Right renal pelvis (tissue), 4 donors: Measurements from ENCODE around the gene PPP2R2C. TPM values are rescaled to one million over a fixed set of nuclear protein-coding genes. Genes with fewer than 3 reads are reported as not detected.

ENCODE experiments used
- DNase-seq, 4 donors: peaks; one replicate each; pipeline ENCODE4 v3.0.0-alpha.2; 2013; ENCODE audit warnings: low read depth in 4 of 4, low spot score in 3 of 4, missing footprints in 1 of 4
- polyA plus RNA-seq, 4 donors: library from polyadenylated mRNA; unstranded; fragments of 120-200 nt; gene quantifications; one replicate each; pipeline ENCODE4 v1.2.1, GENCODE V29; 2013; ENCODE audit not compliant: insufficient read length in 4 of 4

PPP2R2C gene
- polyA plus RNA-seq, 4 donors, result 0.30 to 0.71 (median 0.37) TPM

DNA sequence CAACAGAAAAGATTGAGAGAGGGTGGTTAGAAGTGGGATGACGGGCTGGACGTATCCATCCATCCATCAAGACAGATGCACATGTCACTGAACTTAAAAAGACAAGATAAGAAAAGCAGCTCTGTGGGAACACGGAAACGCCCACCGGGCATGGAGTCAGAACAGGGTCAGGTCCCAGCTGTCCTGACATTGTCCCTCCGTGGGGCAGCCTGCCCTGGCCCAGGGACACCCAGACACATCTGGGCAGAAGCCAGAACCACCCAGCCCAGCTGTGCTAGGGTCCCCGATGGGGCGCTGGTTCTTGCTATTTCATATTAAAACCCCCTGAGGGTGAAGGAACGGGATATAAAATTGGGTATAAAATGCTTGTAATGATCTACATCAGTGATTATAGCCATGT, 88.5 kb downstream of the PPP2R2C start:
- DNase-seq, result no peak

DNA sequence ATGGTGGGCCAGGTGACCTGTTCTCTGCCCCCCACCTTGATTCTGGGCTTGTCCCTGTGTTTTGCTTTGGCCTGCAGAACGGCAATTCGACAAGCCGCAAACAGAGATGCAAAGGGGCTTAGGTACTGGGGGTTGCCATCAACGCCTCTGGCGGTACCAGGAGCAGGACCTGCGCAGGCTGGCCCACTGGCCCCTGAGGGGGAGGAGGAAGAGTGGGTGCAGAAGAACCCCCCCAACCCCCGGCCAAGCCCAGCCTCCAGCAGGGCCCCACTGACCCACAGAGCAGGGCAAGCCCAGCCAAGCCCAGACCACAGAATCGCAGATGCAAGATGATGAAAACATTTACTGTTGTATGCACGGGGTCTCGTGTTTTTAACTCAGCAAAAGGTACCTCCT, 89.4 kb downstream of the PPP2R2C start:
- no peak for DNase-seq

DNA sequence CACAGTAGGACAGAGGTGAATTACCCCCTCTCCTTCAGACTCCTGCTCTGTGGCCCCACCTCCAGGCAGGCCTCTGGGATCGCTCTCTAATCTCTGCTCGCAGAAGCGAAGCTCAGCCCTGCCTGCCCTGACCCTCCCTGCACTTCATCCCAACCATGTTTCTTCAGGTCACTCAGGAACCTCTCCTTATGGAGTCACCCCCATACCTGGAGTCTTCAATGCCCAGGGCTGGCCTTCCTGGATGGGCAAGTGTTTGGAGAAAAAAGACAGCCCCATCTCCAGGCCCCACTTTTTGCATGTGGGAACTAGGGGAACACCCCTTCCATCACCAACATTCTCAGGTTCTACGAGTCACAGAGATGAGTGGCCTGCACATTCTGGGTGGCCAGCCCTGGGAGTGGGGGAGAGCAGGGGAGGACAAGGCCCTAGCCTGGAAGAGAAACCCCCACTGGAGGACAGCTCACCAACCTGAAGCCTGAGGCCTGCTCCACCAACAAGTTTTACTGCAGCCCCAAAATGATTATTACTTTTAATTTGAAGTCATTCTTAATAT, 90.8 kb downstream of the PPP2R2C start:
- no peak for DNase-seq

DNA sequence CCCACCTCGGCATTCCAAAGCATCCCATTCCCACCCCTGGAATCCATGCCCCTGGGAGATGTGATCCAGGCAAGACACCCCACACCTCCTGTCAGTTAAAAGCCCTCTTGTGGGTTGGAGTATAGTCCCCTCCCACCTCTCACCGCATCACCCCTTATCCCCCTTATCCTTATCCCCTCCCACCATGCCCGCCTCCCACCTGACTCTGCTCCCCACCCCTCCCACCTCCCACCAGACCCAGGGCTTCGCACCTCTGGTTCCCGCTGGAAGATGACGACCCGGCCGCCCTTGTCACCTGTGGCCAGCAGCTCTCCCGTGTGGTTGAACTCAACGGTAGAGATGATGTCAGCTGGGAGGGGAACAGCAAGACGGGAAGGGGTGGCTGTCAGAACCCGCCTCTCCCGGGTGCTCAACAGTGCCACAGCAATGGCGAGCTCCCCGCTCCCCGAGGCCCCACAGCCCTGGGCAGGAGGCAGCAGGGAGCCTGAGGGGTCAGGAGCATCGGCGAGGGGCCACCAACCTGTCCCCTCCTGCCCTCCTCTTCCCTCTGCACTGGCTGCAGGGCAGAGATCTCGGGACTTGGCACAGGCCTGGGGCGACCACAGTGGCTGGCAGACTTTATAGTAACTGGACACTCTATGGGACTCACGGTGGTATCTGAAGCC, 91.5 kb downstream of the PPP2R2C start:
- DNase-seq, result no peak

DNA sequence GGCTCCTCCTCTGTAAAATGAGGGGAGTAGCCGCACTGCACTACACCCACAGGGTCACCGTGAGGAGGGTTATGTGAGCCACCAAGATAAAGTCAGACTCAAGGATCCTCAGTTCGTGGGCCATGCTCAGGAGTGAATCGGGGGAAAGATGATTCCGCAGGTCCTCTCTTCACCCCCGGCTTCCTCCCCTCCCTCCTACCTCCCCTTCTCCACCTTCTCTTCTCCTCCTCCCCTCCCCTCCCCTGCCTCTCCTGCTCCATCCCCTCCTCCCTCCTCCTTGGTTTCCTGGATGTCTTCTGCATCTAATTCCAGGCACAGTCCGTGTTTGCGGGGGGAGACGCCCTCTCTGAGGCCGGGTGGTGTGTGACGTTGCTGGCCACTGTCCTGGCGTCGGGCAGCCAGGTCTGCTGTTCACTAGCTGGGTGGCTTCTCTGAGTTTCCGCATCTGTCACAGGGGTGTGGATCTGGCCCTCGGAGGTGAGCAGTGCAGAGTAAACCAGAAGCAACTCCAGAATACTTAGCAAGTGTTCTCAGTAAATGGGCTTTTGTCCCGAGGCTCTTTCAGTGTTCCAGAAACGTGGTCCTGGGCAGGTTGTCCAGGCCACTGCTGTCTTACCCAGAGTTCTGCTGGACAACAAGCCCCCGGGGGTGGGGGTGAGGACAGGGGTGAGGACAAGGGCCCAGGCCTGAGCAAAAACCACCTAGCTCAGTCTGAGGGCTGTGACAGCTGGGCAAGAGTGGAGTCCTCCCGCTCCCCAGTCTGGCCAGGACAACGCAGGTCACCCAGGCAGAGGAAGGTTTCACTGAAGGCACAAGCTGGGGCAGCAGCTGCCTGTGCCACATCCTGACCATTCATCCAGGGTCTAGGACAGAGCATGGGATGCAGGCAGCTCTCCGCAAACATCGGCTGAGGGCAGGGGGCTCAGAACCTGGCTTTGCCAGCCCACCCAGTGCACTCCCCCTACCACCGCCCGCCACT, 92.4 kb downstream of the PPP2R2C start:
- no peak for DNase-seq

DNA sequence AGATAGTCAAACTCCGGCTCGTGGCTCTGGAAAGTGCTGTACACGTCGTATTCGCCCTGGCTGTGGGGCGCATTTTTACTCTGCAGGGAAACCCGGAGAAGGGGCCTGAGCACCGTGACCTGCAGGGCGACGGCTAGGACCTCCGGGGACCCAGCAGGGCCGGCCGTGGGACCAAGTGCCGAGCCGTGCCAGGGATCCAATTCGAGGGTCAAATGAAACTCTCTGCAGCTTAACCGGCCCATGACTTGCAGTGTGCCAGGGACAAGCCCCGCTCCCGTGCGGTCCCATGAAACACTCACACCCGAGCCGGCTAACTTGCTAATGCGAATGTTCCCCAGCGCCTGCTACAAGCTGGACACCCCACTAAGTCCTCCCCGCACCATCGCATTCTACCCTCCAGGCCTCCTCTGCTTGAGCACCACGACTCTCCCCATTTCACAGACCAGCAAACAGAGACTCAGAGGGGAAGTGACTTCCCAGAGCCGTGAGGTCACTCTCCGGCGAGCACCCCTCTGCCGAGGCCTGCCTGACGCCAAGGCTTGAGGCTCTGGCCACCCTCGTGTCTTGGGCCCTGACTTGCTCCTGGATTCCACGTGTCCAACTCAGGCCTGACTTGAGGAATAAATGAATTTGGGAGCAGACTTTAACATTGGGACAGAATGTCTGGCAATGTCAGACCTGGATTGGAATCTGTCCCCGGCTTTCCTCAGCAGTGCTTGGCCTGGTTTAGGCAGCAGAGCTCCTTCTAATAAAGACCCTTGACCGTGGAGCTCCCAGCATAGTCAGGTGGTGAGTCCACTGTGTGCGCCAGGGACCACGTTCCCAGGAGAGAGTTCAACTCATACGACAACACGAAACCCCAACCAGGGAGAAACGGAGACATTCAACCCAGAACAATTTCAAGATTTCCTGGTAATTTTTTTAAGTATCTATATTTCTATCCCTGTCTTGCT, 93.6 kb downstream of the PPP2R2C start:
- DNase-seq, result no peak

DNA sequence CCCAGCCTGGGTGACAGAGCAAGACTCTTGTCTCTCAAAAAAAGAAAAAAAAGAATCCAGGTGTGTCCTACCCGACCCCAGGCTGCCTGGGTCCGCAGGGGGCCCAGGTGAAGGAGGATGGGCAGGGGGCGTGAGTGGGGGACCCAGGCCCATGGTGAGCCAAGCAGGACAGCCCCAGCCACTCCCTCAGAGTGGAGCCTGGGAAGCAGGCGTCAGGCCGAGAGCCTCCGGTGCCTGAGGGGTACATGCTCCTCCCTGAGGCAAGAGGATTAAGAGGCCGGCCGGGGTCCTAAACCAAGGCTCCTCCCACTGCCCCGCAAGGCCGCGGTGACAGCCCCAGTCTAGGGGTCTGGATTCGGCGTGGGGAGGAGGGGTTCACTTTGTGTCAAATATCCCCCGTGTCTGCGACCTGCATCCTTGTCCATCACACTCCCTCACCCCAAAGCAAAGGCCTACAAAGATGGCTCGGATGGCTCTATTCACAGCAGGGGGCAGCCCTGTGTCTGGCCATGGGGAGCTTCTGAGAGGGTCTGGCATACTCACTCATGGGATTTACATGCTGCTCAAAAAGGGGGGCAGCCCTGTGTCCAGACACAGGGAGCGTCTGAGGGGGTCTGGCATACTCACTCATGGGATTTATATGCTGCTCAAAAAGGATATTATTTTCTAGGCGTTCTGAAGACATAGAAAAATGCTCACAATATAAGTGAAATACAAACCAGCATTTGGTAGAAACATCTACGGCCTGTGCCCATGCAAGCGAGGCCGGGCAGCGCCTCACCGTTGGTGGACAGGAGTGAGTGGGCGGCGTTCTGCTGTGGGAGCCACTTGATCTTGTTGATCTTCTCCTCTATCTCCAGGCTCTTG, 94.6 kb downstream of the PPP2R2C start:
- DNase-seq, result no peak

DNA sequence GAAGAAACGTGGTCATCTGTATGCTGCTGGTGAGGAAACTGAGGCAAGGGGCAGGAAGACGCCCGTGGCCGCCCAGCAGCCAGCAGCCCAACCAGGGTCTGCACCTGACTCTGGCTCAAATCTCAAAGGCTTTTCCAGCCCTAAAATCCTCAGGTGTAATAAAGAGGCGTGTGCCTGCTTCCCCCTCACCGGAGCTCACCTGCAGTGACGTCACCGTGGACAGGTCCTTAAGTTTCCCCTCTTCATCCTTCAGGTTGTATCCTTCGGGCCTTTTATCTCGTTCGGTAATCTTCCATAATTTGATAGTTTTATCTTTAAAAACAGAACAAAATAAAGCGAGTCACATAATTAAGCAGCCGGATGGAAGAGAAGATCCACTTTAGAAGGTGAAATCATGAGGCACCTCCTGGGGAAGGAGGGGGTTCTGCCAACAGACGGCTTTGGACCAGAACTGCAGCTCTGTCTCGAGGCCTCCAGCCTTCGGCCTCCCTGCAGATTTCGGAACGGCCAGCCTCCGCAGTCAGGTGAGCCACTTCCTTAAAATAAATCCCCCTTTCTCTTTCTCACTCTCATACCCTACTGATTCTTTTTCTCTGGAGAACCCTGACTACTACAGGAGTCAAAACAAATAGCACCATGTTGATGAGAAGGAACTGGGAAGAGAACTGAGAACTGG, 96.7 kb downstream of the PPP2R2C start:
- no peak for DNase-seq

DNA sequence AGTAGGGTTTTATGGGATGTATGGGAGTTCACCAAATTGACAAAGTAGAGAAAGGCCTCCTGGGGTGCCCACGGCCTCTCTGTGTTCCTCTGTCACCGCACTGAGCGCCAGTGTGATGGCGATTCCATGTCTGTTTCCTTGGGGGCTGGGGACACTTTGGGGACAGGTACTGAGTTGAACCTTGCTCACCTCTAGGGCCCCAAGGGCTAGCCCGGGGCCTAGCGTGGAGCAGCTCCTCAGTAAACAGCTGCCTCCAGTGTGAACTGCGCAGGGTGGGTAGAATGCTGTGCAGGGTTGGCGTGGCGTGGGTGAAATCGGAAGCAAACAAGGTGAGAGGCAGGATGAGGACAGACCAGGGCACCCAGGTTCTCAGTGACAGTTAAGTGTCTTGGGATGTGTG, 97.8 kb downstream of the PPP2R2C start:
- no peak for DNase-seq

DNA sequence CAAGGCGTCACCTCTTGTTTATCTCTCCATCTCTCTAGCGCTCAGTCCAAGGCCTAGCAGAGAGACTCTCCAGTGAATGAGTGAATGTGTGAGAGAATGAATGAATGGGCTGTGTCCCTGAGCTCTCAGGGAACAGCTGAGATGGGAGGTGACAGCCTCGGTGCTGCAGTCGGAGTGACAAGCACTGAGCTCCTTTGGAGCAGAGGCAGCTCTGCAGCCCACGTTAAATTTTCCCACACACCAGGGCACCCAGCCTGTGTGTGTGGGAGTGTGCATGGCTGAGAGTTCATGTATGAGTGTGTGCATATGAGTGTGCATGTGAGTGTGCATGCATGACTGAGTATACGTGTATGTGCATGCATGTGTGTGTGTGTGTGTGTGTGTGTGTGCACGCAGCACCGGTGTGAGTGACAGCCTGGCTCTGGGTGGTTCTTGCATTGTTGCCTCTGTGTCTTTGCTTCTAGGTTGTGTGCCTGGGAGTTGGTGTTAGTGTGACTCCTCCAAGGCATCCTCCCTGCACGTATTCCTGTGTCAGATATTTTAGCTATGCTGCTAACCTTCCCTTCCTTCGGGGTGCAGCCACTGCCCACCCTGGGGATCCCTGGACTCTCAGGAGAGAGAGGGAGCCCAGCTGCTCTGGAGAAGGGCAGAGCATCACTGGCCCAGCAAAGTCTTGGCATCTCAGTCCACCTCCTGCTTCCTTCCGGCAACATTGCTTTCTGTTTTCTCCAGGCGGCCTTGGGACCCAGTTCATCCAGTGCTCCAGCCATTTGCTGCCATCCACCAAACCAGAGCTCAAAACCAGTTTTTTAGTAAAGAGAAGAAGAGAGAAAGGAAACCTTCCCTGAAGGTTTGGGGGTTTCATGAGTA, 98.6 kb downstream of the PPP2R2C start:
- no peak for DNase-seq

DNA sequence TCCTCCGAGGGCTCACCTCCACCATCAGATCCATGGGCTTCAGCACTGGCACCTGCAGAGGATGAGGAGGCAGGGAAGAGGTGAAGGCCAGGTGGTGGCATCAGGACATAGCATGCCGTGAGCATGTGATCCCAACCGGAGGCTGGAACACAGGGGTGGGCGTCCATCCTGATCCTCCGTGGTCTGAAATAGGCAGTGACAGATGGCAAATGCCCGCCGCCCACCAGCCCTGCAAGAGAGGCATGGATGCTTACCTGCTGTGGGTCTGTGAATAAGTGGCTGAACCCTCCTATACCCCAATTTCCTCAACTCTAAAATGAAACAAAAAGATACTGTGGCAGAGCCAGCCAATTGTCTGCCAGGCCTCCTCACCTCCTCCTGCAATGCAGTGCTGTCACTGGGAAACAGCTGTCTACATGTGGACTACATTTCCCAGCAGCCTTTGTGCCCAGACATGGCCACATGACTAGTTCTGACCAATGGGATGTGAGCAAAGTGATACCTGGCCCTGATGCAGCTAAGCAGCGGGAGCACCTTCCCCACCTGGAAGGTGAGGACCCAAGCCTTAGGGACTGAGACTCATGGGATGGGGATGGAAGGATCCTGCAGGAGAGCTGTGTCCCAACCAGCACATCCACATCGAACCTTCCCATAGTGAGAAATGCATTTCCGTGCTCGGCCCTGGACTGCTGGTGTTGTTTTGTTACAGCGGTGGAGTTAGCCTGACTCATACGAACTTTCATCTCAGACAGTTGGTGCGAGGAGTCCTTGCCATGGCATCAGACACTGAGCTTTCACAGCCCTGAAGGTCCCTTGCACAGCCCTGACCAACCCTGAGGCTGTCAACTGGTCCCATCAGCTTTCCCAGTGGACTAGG, 99.5 kb downstream of the PPP2R2C start:
- DNase-seq, result no peak

DNA sequence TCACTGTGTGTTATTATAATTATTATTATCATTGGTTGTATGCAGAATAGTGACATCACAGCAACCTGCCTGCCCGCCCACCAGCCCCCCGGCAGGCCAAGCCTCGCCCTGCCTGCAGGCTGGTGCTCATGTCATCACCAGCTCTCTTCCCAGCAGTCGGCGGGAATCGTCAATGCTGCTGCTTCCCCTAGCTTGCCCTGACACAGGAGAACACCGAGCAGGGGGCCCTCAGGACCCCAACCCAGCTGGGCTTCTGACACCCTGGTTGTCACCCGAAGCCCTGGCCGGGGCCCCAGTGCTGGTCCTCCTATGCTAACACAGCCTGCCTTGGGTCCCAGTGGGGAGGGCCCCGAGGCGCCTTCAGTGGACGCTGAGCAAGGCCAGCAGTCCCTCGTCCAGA, 100.6 kb downstream of the PPP2R2C start:
- DNase-seq, result no peak

DNA sequence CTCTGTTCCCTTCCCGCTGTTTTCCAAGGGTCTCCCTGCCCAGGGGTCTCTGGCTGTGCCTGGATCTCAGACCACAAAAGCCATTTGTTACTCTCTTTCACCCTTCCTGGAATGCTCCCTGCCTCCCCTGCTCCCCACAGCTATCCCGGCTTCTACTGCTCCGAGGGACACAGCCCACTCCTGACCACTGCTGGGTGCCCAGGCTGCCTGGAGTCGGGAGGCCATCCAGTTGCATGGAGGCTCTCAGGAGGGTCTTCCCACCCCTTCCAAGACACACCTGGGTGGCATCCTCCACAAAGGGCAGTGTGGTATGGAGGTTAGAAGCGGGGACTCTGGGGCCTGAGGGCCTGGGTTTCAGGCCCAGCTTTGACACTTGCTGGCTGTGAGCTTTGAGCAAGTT, 101.1 kb downstream of the PPP2R2C start:
- no peak for DNase-seq

DNA sequence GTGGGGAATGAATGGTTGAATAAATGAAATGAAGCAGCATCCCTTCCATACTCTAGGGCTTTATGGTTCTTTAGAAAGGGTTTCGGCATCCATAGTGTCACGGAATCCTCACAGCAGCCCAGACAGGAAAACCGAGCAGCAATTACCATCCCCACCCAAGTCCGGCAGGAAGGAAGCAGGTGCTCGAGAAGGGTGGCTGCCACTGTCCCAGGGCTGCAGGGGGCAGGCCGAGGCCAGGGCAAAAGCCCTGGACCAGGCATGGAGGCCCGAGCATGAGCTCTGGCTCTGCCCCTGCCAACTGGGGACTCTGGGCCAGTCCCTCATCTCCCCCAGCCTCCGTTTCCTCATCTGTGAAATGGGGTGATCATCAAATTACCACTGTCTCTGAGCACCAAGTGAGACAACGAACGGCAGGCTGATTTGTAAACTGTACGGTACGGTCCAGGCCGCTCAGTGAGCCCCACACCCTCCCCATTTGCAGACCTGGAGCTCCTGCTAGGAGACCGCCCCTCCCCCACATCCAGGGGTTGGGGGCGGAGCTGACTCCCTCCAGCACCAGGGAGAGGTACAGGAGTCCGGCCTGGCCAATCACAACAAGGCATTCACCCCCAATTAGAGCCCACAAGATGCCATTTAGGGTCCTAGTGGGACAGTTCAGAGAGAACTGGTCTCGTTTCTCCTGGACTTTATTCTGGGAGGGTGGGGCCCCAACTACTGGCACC, 102.3 kb downstream of the PPP2R2C start:
- DNase-seq, result no peak

DNA sequence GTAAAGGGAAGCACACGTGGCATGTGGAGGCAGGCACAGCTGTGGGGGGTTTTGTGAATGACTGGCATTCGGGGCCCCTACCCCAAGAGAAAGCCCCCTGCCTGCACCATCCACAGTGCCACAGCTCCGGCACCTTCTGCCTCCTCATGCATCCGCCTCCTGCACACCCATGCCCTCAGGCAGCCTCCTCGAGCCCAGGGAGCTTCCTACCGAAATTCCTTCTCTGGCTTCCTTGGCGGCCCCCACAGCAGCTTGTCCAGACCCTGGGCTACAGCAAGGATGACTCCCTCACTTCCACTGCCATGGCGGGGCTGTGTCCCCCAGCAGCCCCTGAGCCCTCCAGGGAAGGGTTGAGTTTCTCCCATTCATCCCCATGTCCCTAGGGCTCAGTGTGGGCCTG, 102.9 kb downstream of the PPP2R2C start:
- DNase-seq, result no peak

DNA sequence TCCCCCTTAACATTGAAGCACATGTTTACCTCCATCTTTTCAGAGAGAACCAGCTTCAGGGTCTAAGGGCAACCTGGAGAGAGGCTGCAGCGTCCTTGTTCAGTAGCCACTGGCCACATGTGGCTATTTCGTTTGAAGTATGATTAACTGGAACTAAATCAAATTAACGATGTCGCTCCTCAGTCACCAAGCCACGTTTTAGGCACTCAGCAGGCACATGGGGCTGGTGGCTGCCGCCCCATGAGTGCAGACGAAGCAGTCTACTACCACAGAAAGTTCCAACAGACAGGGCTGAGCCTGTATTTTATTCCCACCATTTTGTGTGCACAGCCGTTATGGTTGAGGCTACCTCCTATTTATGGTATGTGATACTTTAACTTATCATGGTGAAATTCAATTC, 103.4 kb downstream of the PPP2R2C start:
- no peak for DNase-seq
